ENCODE results near the gene PIK3R2.

Gene PIK3R2

GRCh38 chr19:18126097-18126496 is 26.9 kb upstream of the PIK3R2 start:
- DNase-seq, result peak in 1 of 2 donors; percentile 26

GRCh38 chr19:18128044-18128443 is 24.9 kb upstream of the PIK3R2 start:
- peak in 1 of 2 donors; percentile 20 for DNase-seq

GRCh38 chr19:18128805-18129204 is 24.2 kb upstream of the PIK3R2 start:
- no peak for DNase-seq

DNA sequence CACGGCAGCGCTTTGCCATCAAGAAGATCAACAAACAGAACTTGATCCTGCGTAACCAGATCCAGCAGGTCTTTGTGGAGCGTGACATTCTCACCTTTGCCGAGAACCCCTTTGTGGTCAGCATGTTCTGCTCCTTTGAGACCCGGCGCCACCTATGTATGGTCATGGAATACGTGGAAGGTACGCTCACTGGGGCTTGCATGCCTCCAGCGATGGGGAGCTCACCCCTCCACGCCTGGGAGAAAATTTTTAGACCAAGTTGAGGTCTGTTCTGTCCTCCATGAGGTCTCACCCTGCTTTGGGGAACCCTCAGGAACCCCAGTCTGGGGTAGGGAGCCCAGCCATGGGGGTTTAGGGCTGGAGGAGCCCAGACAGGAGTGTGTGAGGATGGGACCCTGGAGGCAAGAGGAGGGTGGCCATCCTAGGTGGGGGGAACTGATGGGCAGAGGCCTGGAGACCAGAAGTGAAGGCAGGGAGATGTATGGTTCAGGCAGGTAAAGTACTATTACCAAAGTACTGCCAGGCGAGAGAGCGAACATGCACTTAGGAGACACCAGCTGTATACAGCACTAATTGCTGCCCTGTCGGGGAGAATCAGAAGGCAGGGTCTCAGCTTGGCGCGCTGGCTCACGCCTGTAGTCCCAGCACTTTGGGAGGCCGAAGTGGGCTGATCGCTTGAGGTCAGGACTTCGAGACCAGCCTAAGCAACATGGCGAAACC is 22.3 kb upstream of the PIK3R2 start:
- DNase-seq, result no peak

- DNase-seq, result no peak
Measured at GRCh38 chr19:18131841-18132596, 20.9 kb upstream of the PIK3R2 start.

GRCh38 chr19:18135712-18136584 is 17.0 kb upstream of the PIK3R2 start:
- no peak for DNase-seq

DNA sequence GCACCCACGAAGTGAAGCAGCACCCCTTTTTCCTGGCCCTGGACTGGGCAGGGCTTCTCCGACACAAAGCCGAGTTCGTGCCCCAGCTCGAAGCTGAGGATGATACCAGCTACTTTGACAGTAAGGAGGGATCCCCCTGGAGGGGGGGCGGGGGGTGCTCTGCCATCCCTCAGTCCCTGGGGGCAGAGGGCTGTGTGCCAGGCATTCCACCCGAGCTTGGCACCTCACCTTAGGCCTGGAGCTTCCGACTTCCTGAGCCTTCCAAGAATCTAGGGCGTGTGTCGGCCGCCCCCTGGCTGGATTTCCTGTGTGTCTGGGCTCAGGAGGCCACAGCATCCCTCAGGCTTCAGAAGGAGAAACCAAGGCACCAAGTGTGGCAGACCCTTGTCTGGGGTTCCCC is 15.7 kb upstream of the PIK3R2 start:
- no peak for DNase-seq

DNA sequence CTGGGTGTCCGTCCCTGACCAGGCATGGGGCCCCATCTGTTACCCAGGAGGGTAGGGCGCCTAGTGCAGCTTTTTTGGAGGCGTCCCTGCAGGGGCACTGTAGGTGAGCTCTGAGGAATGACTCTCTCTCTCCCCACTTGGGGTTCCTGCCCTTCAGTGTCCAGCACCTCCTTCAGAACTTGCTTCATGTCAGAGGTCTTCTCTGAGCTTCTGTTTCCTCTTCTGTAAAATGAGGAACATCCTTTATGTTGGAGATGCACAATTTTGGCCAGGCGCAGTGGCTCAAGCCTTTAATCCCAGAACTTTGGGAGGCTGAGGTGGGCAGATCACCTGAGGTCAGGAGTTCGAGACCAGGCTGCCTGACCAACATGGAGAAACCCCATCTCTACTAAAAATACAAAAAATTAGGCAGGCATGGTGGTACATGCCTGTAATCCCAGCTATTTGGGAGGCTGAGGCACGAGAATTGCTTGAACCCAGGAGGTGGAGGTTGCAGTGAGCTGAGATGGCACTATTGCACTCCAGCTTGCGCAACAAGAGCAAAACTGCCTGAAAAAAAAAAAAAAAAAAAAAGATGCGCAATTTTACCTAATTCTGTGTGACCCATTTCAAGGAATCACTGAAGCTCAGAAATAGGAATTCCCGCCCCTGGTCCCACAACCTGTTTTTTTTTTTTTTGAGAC is 15.2 kb upstream of the PIK3R2 start:
- peak in 1 of 2 donors; percentile 42 for DNase-seq

GRCh38 chr19:18140473-18140872 is 12.5 kb upstream of the PIK3R2 start:
- no peak for DNase-seq

DNA sequence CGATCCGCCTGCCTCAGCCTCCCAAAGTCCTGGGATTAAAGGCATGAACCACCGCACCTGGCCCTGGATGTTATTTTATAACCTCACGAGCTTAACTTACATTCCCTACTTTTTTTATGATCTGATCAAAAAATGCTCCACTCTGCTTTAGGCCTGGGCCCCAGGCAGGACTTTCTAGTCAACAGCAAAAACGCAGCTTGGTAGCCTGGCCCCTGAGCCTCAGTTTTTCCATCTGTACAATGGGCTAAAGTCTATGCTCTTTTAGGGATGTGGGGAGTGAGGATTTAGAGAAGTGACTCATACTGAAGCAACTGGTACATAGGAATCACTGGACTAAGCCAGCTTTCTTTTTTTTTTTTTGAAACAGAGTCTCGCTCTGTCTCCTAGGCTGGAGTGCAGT is 11.9 kb upstream of the PIK3R2 start:
- no peak for DNase-seq

- no peak for DNase-seq
Measured at GRCh38 chr19:18143902-18144301, 9.1 kb upstream of the PIK3R2 start.

DNA sequence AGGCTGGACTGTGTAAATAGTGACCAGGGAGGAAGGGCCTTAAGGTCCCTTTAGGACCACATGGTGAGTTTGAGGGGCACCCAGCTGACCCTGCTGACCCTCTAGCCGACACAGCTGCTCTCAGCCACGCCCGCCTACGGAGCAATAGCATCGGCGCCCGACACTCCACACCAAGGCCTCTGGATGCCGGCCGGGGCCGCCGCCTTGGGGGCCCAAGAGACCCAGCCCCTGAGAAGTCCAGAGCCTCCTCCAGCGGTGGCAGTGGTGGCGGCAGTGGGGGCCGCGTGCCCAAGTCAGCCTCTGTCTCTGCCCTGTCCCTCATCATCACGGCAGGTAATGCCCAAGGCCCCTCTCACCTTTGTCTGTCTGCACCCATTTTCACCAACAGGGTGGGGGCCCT is 8.6 kb upstream of the PIK3R2 start:
- no peak for DNase-seq

DNA sequence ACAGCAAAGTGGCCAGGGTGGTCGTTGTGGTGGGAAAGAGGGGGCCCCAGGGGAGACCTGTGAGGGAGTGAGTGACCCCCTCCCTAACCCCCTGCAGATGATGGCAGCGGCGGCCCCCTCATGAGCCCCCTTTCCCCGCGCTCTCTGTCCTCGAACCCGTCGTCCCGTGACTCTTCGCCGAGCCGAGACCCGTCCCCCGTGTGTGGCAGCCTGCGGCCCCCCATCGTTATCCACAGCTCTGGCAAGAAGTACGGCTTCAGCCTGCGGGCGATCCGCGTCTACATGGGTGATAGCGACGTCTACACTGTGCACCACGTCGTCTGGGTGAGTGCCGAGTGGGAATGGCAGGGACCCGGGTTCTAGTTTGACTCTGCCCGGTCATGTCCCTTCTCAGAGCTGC is 8.1 kb upstream of the PIK3R2 start:
- no peak for DNase-seq

GRCh38 chr19:18145391-18145999 is 7.5 kb upstream of the PIK3R2 start:
- no peak for DNase-seq

GRCh38 chr19:18147396-18147795 is 5.6 kb upstream of the PIK3R2 start:
- no peak for DNase-seq

DNA sequence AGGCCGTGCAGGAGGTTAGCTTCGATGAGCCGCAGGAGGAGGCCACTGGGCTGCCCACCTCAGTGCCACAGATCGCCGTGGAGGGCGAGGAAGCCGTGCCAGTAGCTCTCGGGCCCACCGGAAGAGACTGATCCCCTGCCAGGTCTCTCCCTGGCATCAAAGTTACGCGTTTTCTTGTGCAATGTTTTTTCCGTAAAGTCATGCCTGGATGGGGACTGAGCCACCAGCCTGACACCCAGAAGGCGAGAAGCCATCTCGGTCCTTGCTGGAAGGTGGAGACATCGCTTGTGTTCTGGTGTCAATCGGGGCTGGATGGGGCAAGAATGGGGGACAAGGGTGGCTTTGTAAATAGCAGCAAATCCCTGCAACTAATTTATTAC is 3.4 kb upstream of the PIK3R2 start:
- no peak for DNase-seq

DNA sequence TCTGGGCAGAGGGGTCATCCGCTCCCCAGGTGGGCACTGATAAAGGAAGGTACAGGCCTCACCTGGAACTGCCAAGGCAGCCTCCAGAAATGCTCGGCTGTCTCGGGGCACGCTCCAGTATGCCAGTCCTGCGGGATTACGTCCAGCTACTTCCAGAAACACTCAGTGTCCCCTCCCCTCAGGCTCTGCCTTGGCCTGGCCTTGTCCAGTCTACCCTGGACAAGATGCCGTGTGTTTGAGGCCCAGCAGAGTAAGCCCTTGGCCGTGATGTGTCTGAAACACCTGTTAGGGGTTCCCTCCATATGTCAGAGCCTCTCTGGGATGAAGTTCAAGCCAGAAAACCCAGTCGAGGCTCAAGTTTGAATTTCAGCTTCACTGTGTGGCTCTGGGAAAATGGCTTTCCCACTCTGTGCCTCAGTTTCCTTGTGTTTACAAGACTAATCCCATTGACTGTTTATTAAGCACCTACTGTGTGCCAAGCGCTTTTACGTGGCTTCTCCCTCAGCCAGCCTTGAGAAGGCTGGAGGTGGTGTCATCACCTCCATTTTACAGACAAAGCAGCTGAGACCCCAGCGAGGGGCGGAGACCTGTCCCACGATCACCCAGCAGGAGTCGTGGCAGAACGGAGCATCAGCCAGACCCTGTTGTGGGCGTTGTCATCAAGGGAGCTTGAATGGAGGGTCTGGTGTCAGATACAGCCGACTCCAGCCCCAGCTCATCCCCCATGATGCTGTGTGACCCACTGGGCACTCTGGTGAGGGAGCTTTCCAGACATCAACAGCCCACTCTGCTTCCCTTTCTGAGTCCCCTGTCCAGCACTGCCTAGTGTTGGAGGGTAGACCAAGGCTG is 2.0 kb upstream of the PIK3R2 start:
- DNase-seq, result no peak

DNA sequence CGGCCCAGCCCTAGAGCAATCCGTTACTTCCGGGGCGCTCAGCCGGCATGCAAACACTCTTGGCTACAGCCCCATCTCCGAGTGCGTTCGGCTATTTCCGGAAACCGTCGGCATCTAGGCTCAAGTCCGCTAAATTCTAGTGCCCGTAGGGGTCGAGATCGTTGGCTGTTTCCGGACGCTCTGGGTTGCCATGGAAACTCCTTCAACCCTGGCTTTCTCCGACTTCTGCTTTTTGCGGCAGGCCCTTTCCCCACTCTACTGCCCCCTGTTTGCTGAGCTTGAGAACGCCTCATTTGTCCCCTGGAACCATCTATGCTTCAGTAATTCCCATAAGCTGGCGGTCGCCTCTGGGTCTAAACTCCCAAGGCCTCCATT is 534 bp upstream of the PIK3R2 start:
- peak; percentile 98 to 100 for DNase-seq

DNA sequence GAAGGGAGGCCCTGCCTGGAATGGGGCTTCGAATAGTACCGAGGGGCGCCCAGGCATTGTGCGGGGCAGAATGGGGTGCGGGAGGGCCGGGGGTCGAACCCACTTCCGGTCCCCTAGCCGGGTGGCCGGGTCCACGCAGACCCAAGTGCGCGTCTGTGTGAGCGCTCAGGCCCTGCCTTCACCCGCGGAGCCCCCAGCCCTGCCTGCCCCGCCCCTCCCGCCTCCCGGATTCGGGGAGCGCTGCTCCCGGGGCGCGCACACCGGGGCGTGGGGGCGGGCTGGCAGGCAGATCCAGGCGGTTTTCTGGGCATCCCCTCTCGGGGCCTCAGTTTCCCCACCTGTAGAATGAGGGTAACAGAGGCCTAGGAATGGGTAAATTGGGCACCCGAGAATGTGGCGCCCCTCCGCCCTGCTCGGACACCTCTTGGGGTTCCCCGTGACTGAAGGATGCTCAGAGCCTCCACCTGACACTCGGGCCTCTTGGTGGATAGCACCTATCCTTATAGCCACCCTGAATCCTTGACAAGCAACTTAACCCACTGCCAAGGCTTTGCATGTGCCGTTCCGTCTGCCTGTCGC is 682 bp downstream of the PIK3R2 start:
- no peak for DNase-seq

DNA sequence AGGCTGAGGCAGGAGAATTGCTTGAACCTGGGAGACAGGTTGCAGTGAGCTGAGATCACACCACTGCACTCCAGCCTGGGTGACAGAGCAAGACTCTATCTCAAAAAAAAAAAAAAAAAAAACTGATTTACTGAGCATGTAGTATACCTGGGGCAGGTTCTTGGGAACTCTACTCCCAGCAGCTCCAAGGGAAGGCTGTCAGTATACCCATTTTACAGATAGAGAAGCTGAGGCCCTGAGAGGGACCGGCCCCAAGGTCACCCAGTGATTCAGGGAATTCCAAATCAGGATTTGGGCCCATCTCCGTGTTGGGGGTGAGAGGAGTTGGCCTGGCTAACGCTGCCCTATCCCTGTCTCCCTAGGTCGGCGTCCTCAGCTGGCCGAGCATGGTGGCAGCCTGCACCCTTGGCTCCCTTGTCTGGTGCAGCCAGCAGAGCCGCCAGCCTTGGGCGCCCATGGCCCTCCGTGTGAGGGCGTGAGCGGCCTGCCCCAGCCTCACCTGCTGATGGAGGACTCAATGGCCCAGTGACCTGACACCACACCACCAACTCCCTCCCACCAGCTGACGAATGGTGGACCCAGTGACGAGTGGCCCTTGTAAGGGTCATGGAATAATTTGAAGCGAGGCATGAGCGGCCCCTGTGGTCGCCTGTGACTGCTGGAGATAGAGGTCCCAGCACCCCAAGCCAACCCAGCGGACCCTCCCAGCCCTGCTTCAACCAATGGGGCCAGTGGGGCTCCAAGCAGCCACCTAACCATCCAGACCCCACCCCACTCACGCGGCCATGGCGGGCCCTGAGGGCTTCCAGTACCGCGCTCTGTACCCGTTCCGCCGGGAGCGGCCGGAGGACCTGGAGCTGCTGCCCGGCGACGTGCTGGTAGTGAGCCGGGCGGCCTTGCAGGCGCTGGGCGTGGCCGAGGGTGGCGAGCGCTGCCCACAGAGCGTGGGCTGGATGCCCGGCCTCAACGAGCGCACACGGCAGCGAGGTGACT is 2.4 kb downstream of the PIK3R2 start:
- no peak for DNase-seq

Data from inflammatory macrophage treated with lipopolysaccharide for 1 hour (primary cell).